ENCODE data around the gene AQP11.
"Not testable (repeated sequence)": the region's sequence is repeated elsewhere in the genome, so short reads cannot be mapped to it uniquely, and the experiment has no call there.

The AQP11 gene

DNA sequence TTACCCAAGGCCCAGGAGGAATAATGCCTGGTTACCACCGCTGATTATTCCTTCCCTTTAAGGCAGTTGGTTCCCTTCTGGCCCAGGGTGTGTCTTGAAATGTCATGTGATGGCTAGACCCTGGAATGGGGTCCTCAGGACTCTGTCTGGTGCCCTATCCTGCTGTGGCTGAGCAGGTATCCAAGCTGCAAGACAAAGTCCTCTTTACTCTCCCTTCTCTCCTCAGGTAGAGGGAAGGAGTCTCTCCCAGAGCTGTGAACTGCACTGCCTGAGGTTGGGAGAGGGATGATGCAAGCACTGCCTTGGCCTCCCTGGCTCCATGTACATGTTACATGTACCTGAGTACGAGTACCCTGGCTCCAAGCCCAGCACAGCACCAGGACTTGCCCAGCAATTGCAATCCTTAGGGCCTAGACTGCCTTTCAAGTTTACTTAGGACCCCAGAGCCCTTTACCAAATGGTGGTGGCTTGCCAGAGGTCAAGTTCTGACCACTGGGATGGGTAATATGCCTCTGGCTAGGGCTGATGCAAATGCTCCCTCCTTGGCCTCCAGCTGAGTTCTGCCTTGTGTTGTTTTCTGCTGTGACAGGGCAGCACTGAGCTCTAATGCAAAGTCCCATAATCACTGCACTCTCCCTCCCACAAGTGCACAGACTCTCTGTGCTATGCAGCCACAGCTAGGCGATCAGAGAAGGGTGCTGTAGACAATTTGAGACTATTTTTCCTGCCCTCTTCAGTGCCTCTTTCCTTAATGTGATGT, 20.7 kb upstream of the AQP11 start:
- H3K27ac Mint-ChIP-seq = no peak overlapping the region
- H3K36me3 Mint-ChIP-seq (ENCODE audit: insufficient read depth) = no peaks in the 10 kb centered on the region
- H3K27me3 Mint-ChIP-seq = peaks cover 43 to 44% of the 10 kb centered on the region in 2 donors
- DNase-seq = no peak
- no peak for ATAC-seq (replicated peaks)
- H3K4me1 Mint-ChIP-seq (ENCODE audit: low read depth in 2 of 2) = no peaks in the 10 kb centered on the region
- H3K4me3 Mint-ChIP-seq = no peak overlapping the region
- no peaks in the 10 kb centered on the region for H3K9me3 Mint-ChIP-seq

DNA sequence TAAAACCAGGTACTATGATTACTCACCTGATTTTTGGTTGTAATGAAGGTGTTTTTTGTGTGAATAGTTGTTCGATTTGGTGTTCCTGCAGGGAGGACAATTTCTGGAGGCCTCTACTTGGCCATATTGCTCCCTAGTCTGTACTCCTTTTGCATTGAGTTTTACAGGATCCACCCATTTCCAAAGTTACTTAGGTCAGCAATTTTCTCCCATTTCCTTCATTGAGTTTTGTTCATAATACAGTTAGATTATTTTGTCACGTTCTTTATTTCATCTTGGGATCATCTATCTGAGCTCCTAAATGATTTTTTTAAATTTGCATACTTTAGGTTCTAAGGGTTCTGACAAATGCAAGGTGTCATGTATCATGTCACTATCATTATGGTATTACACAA, 20.1 kb upstream of the AQP11 start:
- H3K4me1 Mint-ChIP-seq (ENCODE audit: low read depth in 2 of 2) = no peaks in the 10 kb centered on the region
- no peak for ATAC-seq (replicated peaks)
- no peak overlapping the region for H3K4me3 Mint-ChIP-seq
- peaks cover 37 to 44% of the 10 kb centered on the region in 2 donors for H3K27me3 Mint-ChIP-seq
- H3K9me3 Mint-ChIP-seq = no peaks in the 10 kb centered on the region
- no peak overlapping the region for H3K27ac Mint-ChIP-seq
- no peak for DNase-seq
- no peaks in the 10 kb centered on the region for H3K36me3 Mint-ChIP-seq (ENCODE audit: insufficient read depth)

DNA sequence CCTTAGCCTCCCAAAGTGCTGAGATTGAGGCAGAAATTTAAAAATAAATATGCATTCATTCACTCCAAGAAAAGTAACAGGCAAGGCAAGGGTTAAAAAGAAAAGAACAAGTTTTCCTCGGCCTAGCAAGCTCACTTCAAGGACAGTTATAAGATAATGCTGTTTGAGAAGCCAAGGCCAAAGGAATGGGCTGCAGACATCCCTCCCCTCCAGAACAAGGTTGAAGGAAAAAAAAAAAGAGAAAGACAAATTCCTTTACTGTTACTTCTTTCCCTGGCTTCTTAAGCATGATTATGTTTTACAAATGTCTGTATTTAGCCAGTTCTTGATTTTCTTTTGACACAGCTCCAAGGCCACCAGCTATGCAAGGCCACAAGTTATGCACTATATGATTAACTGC, 18.9 kb upstream of the AQP11 start:
- DNase-seq; H3K36me3 Mint-ChIP-seq (ENCODE audit: insufficient read depth); H3K4me3 Mint-ChIP-seq; H3K27ac Mint-ChIP-seq; H3K4me1 Mint-ChIP-seq (ENCODE audit: low read depth in 2 of 2); H3K9me3 Mint-ChIP-seq; ATAC-seq (replicated peaks): not testable (repeated sequence)
- peaks cover 32 to 44% of the 10 kb centered on the region in 2 donors for H3K27me3 Mint-ChIP-seq

DNA sequence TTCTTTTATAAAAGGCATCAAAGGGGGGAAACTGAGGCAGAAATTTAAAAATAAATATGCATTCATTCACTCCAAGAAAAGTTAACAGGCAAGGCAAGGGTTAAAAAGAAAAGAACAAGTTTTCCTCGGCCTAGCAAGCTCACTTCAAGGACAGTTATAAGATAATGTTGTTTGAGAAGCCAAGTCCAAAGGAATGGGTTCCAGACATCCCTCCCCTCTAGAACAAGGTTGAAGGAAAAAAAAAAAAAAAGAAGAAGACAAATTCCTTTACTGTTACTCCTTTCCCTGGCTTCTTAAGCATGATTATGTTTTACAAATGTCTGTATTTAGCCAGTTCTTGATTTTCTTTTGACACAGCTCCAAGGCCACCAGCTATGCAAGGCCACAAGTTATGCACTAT, 14.3 kb upstream of the AQP11 start:
- H3K4me3 Mint-ChIP-seq; H3K4me1 Mint-ChIP-seq (ENCODE audit: low read depth in 2 of 2); H3K27ac Mint-ChIP-seq; H3K27me3 Mint-ChIP-seq; ATAC-seq (replicated peaks); H3K36me3 Mint-ChIP-seq (ENCODE audit: insufficient read depth); DNase-seq; H3K9me3 Mint-ChIP-seq: not testable (repeated sequence)

DNA sequence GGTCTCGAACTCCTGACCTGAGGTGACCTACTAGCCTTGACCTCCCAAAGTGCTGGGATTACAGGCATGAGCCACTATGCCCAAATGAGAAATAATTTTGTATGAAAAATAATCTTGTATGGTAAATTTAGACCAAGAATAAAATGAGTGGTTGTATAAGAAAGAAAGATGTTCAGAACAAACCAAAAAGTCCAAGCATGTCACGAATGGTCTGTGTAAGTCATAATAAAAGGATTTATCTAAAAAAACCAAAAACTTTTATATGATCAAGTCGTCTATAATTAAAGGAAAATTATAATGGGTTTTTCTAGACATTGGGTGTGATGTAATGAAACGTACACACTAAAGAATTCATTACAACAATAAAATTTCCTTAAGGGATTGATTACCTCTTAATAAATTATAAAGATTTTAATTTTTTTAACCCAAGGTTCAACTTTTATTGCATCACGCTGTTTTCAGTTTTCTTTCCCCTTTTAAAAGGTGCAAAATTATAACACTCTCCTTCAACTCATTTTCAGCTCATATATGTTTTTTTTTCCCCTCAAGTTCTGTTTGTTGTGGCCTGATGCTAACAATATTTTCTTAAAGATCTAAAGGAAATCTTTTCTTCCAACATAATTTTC, 8.9 kb upstream of the AQP11 start:
- H3K36me3 Mint-ChIP-seq (ENCODE audit: insufficient read depth) = no peaks in the 10 kb centered on the region
- H3K4me1 Mint-ChIP-seq (ENCODE audit: low read depth in 2 of 2) = no peaks in the 10 kb centered on the region
- ATAC-seq (replicated peaks) = no peak

DNA sequence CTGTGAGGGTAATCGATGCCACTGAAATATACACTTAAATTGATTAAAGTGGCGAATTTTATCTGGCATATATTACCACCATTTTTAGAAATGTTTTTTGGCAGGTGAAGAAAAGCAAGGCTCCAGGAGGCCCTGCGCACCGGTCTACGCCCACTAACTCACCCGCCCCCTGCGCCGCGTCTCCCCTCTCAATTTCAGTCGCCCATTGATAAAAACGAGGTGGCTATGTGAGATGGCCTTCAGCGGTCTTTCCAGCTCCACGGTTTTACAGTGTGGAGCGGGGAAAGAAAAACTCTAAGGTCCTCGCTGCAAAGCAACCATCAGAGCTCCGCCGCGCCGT, 602 bp upstream of the AQP11 start:
- ATAC-seq (replicated peaks) = peak; percentile 40

More for the DNA sequence above, 8.9 kb upstream of the AQP11 start:
- Mint-ChIP-seq H3K27ac (no peak overlapping the region), H3K9me3 (no peaks in the 10 kb centered on the region), H3K27me3 (peaks cover 11 to 12% of the 10 kb centered on the region in 2 donors), H3K4me3 (no peak overlapping the region)
- DNase-seq = no peak

DNA sequence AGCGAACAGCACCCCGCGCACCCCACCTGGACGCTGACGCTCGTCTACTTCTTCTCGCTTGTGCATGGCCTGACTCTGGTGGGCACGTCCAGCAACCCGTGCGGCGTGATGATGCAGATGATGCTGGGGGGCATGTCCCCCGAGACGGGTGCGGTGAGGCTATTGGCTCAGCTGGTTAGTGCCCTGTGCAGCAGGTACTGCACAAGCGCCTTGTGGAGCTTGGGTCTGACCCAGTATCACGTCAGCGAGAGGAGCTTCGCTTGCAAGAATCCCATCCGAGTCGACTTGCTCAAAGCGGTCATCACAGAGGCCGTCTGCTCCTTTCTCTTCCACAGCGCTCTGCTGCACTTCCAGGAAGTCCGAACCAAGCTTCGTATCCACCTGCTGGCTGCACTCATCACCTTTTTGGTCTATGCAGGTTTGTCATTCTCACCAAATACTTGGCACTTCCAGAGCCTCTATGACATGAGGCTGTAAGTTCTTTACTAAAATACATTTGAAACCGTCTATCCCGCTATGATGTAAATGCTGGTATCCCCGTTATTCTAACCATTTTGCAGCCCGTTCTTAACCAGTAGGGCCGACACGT, 535 bp downstream of the AQP11 start:
- Mint-ChIP-seq H3K4me1 (ENCODE audit: low read depth in 2 of 2) (peaks cover 15 to 17% of the 10 kb centered on the region in 2 donors), H3K36me3 (ENCODE audit: insufficient read depth) (peaks cover 9% of the 10 kb centered on the region), H3K27ac (peak overlapping the region; percentile 55 to 57), H3K27me3 (peaks cover 16 to 21% of the 10 kb centered on the region in 2 donors), H3K9me3 (no peaks in the 10 kb centered on the region), H3K4me3 (peak overlapping the region; percentile 88 to 91)
- ATAC-seq (replicated peaks) (no peak), DNase-seq (no peak)

More for the DNA sequence above, 602 bp upstream of the AQP11 start:
- Mint-ChIP-seq H3K4me1 (ENCODE audit: low read depth in 2 of 2) (peaks cover 15 to 17% of the 10 kb centered on the region in 2 donors), H3K9me3 (no peaks in the 10 kb centered on the region), H3K27me3 (peaks cover 22 to 27% of the 10 kb centered on the region in 2 donors), H3K27ac (peak overlapping the region; percentile 55 to 71), H3K36me3 (ENCODE audit: insufficient read depth) (peaks cover 9% of the 10 kb centered on the region), H3K4me3 (peak overlapping the region; percentile 88 to 91)
- DNase-seq = no peak

DNA sequence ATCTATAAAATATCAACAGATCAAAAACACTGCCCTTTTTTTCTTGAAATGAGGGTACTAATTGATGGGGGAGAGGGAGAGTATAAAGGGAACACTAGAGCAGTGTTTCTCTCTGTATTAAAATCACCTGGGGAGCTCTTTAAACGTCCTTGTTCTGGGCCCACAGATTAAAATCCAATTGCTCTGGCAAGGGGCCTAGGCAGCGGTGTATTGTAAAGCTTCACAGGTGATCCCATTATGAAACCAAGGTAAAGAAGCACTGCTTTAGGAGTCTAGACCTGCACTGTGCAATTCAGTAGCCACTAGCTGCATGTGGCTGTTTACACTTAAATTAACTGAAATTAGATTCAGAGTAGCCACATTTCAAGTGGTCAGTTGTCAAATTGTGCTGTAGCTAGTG, 3.0 kb downstream of the AQP11 start:
- peaks cover 15 to 17% of the 10 kb centered on the region in 2 donors for H3K4me1 Mint-ChIP-seq (ENCODE audit: low read depth in 2 of 2)
- H3K27me3 Mint-ChIP-seq = no peaks in the 10 kb centered on the region
- H3K36me3 Mint-ChIP-seq (ENCODE audit: insufficient read depth) = peaks cover 9% of the 10 kb centered on the region
- ATAC-seq (replicated peaks) (no peak), DNase-seq (no peak)
- no peak overlapping the region for H3K4me3 Mint-ChIP-seq
- no peak overlapping the region for H3K27ac Mint-ChIP-seq
- no peaks in the 10 kb centered on the region for H3K9me3 Mint-ChIP-seq

DNA sequence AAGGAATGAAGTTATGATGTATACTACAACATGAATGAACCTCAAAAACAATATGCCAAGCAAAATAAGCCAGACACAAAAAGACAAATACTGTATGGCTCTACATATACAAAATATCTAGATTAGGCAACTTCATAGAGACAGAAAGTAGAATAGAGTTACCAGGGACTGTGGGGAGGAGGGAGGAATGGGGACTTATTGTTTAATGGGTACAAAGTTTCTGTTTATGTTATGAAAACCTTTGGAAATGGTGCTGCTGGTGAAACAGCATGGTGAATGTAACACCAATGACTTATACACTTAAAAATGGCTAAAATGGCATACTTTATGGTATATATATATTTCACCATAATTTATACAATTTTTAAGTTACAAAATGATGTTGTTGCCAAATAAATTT, 4.1 kb downstream of the AQP11 start:
- Mint-ChIP-seq H3K4me3 (no peak overlapping the region), H3K36me3 (ENCODE audit: insufficient read depth) (peaks cover 3% of the 10 kb centered on the region), H3K27ac (no peak overlapping the region), H3K9me3 (no peaks in the 10 kb centered on the region), H3K4me1 (ENCODE audit: low read depth in 2 of 2) (peaks cover 13 to 14% of the 10 kb centered on the region in 2 donors), H3K27me3 (no peaks in the 10 kb centered on the region)
- no peak for DNase-seq
- ATAC-seq (replicated peaks) = no peak

DNA sequence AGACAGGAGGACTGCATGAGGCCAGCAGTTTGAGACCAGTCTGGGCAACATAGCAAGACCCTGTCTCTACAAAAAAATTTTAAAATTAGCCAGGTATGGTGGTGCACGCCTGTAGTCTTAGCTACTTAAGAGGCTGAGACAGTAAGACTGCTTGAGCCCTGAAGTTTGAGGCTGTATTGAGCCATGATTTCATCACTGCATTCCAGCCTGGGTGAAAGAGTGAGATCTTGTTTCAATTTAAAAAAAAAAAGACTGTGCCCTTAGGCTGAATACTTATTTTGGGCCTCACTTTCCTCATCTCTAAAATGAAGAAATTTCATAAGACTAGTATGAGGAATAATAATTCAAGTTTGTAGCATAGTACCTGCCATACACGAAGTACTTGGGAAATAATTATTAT, 6.9 kb downstream of the AQP11 start:
- Mint-ChIP-seq H3K36me3 (ENCODE audit: insufficient read depth) (no peaks in the 10 kb centered on the region), H3K4me1 (ENCODE audit: low read depth in 2 of 2) (no peaks in the 10 kb centered on the region), H3K27me3 (no peaks in the 10 kb centered on the region), H3K9me3 (no peaks in the 10 kb centered on the region), H3K27ac (no peak overlapping the region), H3K4me3 (no peak overlapping the region)
- ATAC-seq (replicated peaks) (no peak), DNase-seq (no peak)

DNA sequence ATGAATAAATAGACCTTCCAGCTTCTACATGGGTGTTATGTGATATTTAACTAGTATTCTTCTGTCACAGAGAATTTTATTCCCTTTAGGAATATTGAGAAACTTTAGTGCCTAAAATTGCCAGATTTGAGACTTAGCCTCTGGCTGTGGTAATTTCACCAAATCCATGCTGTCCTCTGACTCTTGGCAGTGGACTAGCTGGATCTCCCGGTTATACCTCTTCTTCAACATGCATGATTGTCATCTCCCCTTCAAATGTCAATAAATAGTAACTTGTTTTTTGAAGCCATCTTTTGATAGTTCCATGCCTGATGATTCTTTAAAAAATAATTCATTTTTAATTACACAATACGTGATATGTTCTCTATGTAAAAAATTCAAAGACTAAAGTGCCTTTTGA, 8.4 kb downstream of the AQP11 start:
- H3K27ac Mint-ChIP-seq = no peak overlapping the region
- H3K27me3 Mint-ChIP-seq = no peaks in the 10 kb centered on the region
- no peak overlapping the region for H3K4me3 Mint-ChIP-seq
- H3K36me3 Mint-ChIP-seq (ENCODE audit: insufficient read depth) = no peaks in the 10 kb centered on the region
- DNase-seq (no peak), ATAC-seq (replicated peaks) (no peak)
- no peaks in the 10 kb centered on the region for H3K4me1 Mint-ChIP-seq (ENCODE audit: low read depth in 2 of 2)
- H3K9me3 Mint-ChIP-seq = no peaks in the 10 kb centered on the region

DNA sequence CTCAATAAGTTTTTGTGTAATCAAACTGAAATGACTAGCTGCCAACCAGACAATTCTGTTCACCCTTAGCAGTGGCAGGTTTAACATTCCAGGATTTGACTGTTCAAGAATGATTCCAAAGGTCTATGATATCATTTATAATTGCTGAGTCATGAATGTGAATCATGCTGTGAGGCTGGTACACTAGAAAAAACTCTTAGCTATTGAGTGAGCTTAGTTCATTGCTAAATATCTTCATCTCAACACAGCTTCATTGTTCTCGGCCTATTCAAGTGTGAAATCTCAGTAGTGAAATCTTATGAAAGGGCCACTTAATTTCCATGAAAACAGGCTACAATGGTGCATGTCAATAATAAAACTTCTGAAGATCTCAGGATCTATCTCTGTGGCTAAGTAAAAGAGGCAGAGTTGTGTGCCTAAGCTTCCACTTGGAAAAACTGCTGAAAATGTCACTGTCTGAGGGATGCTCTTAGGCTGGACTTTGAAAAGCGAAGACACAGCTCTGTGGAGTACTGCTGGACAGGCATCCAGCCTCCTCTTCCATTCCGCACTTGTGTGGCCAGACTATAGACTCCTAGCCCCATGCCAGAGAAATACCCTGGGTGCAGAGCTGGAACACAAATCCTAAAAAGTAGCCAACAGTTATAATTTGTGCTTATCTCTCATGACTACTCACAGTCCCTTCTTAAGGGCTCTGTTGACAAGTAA, 12.8 kb downstream of the AQP11 start:
- Mint-ChIP-seq H3K27me3 (no peaks in the 10 kb centered on the region), H3K4me1 (ENCODE audit: low read depth in 2 of 2) (no peaks in the 10 kb centered on the region), H3K27ac (no peak overlapping the region), H3K9me3 (no peaks in the 10 kb centered on the region), H3K36me3 (ENCODE audit: insufficient read depth) (no peaks in the 10 kb centered on the region), H3K4me3 (no peak overlapping the region)
- DNase-seq (no peak), ATAC-seq (replicated peaks) (no peak)

DNA sequence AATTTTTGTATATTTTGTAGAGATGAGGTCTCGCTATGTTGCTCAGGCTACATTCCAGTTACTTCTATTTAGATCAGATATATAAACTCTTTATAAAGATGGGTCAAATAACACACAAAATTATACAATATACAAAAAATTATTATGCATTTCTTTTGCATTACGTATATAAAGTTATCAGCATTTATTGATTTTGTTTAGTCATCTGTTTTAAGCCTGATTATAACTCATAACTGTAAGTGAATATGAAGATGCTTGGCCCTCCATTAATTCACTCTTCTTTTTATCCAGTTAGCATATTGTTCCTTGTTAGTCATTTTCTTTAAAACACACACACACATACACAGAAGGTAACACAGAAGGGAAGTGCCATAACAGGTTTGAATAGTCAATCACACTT, 14.5 kb downstream of the AQP11 start:
- Mint-ChIP-seq H3K9me3 (no peaks in the 10 kb centered on the region), H3K36me3 (ENCODE audit: insufficient read depth) (peaks cover 5% of the 10 kb centered on the region), H3K27me3 (no peaks in the 10 kb centered on the region), H3K4me1 (ENCODE audit: low read depth in 2 of 2) (no peaks in the 10 kb centered on the region), H3K4me3 (no peak overlapping the region), H3K27ac (no peak overlapping the region)
- DNase-seq (no peak), ATAC-seq (replicated peaks) (no peak)

Measured in effector memory CD8-positive, alpha-beta T cell (primary cell).